Heart right ventricle (tissue), 16 donors: ENCODE results near the gene COL11A1. TPM values are rescaled to one million over a fixed set of nuclear protein-coding genes. Genes with fewer than 3 reads are reported as not detected.
"Not testable (repeated sequence)": the region's sequence is repeated elsewhere in the genome, so short reads cannot be mapped to it uniquely, and the experiment has no call there.

Experiments used
- ATAC-seq, 8 donors: fragments of 200-7000 bp; cut with Tn5 transposase; one replicate each; pipeline ENCODE4 v1.9.1; 2020; ENCODE audit warnings: mild to moderate bottlenecking in 8 of 8, moderate library complexity in 8 of 8, moderate number of reproducible peaks in 1 of 8
- DNase-seq, 2 donors: peaks; one replicate each; pipeline ENCODE4 v3.0.0-alpha.2; 2020
- H3K27ac ChIP-seq, 10 donors: fragments of 200-600 bp; sonication (generic) in 2 of 10; one replicate each; pipeline versions ENCODE4 v1.5.0 to v1.8.0; 2020 to 2022; ENCODE audit warnings: mild to moderate bottlenecking in 3 of 10
- H3K27me3 ChIP-seq, 7 donors: fragments of 200-600 bp; one replicate each; pipeline ENCODE4 v1.8.0; 2021 to 2022; ENCODE audit warnings: mild to moderate bottlenecking in 2 of 7
- H3K36me3 ChIP-seq, 9 donors: fragments of 200-600 bp; sonication (generic) in 1 of 9; one replicate each; pipeline versions ENCODE4 v1.5.0 to v1.8.0; 2020 to 2022; ENCODE audit warnings: mild to moderate bottlenecking in 2 of 9
- H3K4me1 ChIP-seq, 9 donors: fragments of 200-600 bp; sonication (generic) in 1 of 9; one replicate each; pipeline versions ENCODE4 v1.5.0 to v1.8.0; 2020 to 2022; ENCODE audit warnings: mild to moderate bottlenecking in 4 of 9
- H3K4me3 ChIP-seq, 10 donors: fragments of 200-600 bp; sonication (generic) in 2 of 10; one replicate each; pipeline versions ENCODE4 v1.5.0 to v1.8.0; 2020 to 2022; ENCODE audit warnings: mild to moderate bottlenecking in 7 of 10, moderate library complexity in 2 of 10
- H3K9me3 ChIP-seq, 11 donors: fragments of 200-600 bp in 10 of 11; sonication (generic) in 2 of 11; one replicate each; pipeline versions ENCODE4 v1.5.0 to v1.8.0; 2013 to 2022; ENCODE audit warnings: mild to moderate bottlenecking in 2 of 11, control low read depth in 1 of 11, moderate library complexity in 1 of 11
- CTCF ChIP-seq, 9 donors: fragments of 200-600 bp; sonication (generic) in 2 of 9; IDR thresholded peaks; one replicate each; pipeline versions ENCODE4 v1.5.0 to v1.8.0; 2021 to 2022; ENCODE audit warnings: antibody characterized with exemption in 9 of 9, mild to moderate bottlenecking in 5 of 9, moderate library complexity in 1 of 9
- WGBS, 2 donors: extraction: QIAGEN DNeasy Blood & Tissue Kit; methylation state at CpG; one replicate each; pipeline ENCODE4 v1.1.7; 2013; ENCODE audit warnings: inconsistent platforms in 1 of 2; 5-methylcytosine and 5-hydroxymethylcytosine counted together
- intact Hi-C, 10 donors: fragments of 100-400 bp; cut with DNase I; formaldehyde crosslinking; loops; one replicate each; pipeline versions ENCODE4 v1.11.1 to v1.14.2; 2022
- polyA plus RNA-seq, 2 donors: library from polyadenylated mRNA; stranded (reverse); fragments of 200-250 nt; gene quantifications; one replicate each; pipeline ENCODE4 v1.2.3, GENCODE V29; 2013
- total RNA-seq, 10 donors: library from RNA; stranded (reverse); fragmentation: NEBNext Ultra II Directional in 3 of 10; extraction: Animal tissue kit (Norgen Biotek cat#: 25700) in 3 of 10; gene quantifications; one replicate each; pipeline versions ENCODE4 v1.2.1 to v1.2.4, GENCODE V29; 2021 to 2023
- donor health status: Arrhythmogenic right ventricular cardiomyopathy.
- donor health status: ischemic (EF 13 %, LVEDD 7.1; RV severe dilation, severe dysfunction).
- donor health status: healthy with polysubstance abuse.
- donor health status: DM: no; HTN: yes; CAD: no.
- donor health status: DM: no; HTN: no; CAD: no.
- donor health status: ischemic (EF 25% LVEDD 6.9; RV normal size, moderate dysfunction).
- donor health status: ischemic (EF 25% LVEDD 5.7; RV mildly dilated, moderate dysfunction).
- donor health status: healthy.
- donor health status: DM: yes; HTN: yes; CAD: no.
- donor health status: Ischemic cardiomyopathy.
- donor health status: ischemic (EF 35%, LVEDD 5.7; RV mildly dilated, moderate dysfunction).
- donor health status: nonischemic (EF 11% LVEDD 7.7; RV severe dilation, severe dysfunction).
- donor health status: DM: yes; HTN: yes; CAD: no.
- donor health status: PGD.
- donor health status: ischemic (EF 29% LVEDD 5.4; RV normal size, mild dysfunction).
- donor health status: nonischemic (EF 23%, LVEDD 6.1; RV moderate dilation, normal function).

The COL11A1 gene
- total and polyA plus RNA-seq, 12 donors, result 0.12 to 0.15 (median 0.13) TPM; not detected in 9

DNA sequence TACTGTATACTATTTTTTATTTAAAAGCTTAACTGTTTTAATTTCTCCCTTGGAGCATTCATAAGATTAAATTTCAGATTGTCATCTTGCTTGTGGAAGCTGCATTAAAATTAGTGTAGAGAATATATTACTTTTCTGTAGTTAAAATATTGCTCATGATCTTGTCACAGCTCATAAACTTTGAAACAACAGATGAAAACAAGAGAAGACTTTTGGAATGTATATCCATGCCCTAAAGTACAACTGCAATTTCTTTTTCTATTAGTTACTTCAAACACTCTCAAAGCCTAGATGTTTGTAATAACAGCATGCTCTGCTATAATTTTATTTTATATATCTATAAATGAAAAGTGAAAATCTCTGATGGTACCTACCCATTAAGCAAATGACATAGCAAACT is 155.9 kb downstream of the COL11A1 start:
- intact Hi-C loops, result no loop called here
- no peak for TF ChIP-seq CTCF (IDR thresholded peaks at IDR 0.05)
- Histone ChIP-seq H3K9me3 (no peaks in the 10 kb centered on the region), H3K27ac (no peak overlapping the region), H3K4me3 (no peak overlapping the region), H3K36me3 (no peaks in the 10 kb centered on the region), H3K4me1 (no peaks in the 10 kb centered on the region), H3K27me3 (no peaks in the 10 kb centered on the region)
- ATAC-seq (no peak), DNase-seq (no peak)

- ATAC-seq (no peak), DNase-seq (no peak)
- H3K4me3 ChIP-seq, result no peak overlapping the region
- 58 to 71% methylated on average over 2 of the region's 2 CpGs for WGBS, 2 donors
- H3K9me3 ChIP-seq, result no peaks in the 10 kb centered on the region
- intact Hi-C loops, result no loop called here
- H3K4me1 ChIP-seq, result no peaks in the 10 kb centered on the region
- H3K27me3 ChIP-seq, result no peaks in the 10 kb centered on the region
- no peaks in the 10 kb centered on the region for H3K36me3 ChIP-seq
- no peak overlapping the region for H3K27ac ChIP-seq
- TF ChIP-seq CTCF (IDR thresholded peaks at IDR 0.05), result no peak
Measured at GRCh38 chr1:102942324-102942723, 166.0 kb downstream of the COL11A1 start.

DNA sequence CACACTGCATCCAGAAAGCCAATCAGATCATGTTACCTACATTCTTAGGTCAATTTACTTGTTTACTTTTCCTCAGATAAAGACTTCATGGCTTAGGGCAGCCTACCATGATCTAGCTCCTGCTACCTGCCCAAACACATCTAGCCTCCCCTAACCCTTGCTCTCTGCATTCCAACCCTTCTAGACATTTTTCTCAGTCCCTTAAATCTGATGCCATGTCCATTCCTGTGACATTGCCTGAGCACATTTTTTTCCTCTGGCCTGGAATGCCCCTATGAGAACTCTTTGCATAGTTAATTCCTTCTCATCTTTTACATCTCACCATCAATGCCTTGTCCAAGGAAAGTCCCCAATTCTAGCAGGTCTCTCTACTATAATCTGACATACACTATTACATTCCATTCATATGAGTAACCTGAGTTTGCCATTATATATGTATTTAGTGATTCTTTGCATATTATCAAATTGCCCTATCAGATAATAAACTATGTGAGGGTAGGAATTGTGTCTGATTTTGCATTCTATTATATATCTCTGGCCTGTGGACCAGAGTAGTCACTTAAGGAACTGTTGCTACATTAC is 166.9 kb downstream of the COL11A1 start:
- TF ChIP-seq CTCF (IDR thresholded peaks at IDR 0.05), result no peak
- no peaks in the 10 kb centered on the region for H3K9me3 ChIP-seq
- H3K36me3 ChIP-seq, result no peaks in the 10 kb centered on the region
- H3K4me3 ChIP-seq, result no peak overlapping the region
- DNase-seq, result no peak
- H3K4me1 ChIP-seq, result no peaks in the 10 kb centered on the region
- intact Hi-C loops, result no loop called here
- no peak overlapping the region for H3K27ac ChIP-seq
- no peak for ATAC-seq
- no peaks in the 10 kb centered on the region for H3K27me3 ChIP-seq

- H3K27me3 ChIP-seq, result no peaks in the 10 kb centered on the region
- no peak overlapping the region for H3K27ac ChIP-seq
- H3K4me1 ChIP-seq, result no peaks in the 10 kb centered on the region
- no peaks in the 10 kb centered on the region for H3K36me3 ChIP-seq
- no peak for TF ChIP-seq CTCF (IDR thresholded peaks at IDR 0.05)
- H3K9me3 ChIP-seq, result peaks cover 0 to 3% (median 0%) of the 10 kb centered on the region in 11 donors
- 61 to 68% methylated on average over 3 of the region's 3 CpGs for WGBS, 2 donors
- ATAC-seq (no peak), DNase-seq (no peak)
- no peak overlapping the region for H3K4me3 ChIP-seq
- intact Hi-C loops, result no loop called here
Measured at GRCh38 chr1:102937401-102937800, 170.9 kb downstream of the COL11A1 start.

- H3K9me3 ChIP-seq, H3K27me3 ChIP-seq, ATAC-seq, intact Hi-C loops, H3K4me1 ChIP-seq, DNase-seq, H3K27ac ChIP-seq, H3K4me3 ChIP-seq, H3K36me3 ChIP-seq: not testable (repeated sequence)
- WGBS, 2 donors, result 79 to 85% methylated on average over 5 to 6 of the region's 9 CpGs
Measured at GRCh38 chr1:102933362-102933761, 175.0 kb downstream of the COL11A1 start.
